HG02840 (cell line): ENCODE data around the gene NECTIN3.

Experiments
- ATAC-seq: cut with Tn5 transposase; IDR thresholded peaks from one replicate; pipeline ENCODE4 v1.9.1; 2021; ENCODE audit warnings: mild to moderate bottlenecking, moderate library complexity, moderate number of reproducible peaks; ENCODE audit not compliant: unreplicated experiment, low FRiP score

The NECTIN3 gene, protein sequence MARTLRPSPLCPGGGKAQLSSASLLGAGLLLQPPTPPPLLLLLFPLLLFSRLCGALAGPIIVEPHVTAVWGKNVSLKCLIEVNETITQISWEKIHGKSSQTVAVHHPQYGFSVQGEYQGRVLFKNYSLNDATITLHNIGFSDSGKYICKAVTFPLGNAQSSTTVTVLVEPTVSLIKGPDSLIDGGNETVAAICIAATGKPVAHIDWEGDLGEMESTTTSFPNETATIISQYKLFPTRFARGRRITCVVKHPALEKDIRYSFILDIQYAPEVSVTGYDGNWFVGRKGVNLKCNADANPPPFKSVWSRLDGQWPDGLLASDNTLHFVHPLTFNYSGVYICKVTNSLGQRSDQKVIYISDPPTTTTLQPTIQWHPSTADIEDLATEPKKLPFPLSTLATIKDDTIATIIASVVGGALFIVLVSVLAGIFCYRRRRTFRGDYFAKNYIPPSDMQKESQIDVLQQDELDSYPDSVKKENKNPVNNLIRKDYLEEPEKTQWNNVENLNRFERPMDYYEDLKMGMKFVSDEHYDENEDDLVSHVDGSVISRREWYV

DNA sequence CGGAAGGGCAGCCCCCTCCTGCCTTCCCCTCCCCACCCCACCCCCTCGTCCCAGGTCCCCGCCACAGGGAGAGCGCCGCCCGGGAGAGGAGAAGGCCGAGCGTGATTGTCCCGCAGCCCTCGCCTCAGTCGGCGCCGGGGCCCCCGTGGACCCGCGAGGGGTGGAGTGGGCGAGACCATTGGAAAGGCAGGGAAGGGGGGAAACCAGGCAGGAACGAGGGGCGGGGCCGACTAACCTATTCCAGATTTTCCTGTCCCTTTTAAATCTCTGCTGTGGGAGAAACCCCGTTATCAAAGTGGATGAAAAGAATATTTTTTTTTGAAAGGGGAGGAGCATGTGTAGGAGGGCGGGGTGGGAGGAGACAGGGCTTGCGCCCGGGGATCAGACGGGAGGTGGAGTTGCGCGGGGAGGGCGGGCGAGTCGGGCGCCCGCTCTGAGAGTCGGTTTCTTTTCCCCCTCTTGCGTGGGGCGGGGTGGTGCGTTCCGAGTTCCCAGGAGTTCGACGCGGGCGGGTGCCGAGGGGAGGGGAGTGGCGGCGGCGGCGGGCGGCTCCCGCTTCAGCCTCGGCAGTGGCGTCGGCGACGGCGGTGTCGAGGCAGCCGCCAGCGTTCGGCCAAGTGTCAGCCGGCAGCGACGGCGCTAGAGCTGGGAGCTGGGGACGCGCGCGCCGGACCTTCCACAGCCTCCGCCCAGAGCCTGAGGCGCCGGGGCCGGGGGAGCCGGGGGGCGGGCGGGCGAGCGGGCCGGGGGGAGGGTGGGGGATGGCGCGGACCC, at the start of gene NECTIN3:
NECTIN3 (plus strand) TSS at position 560 of the 774 bp plus-strand sequence; CDS start at position 762, 202 bp downstream.
- ATAC-seq, result no peak

DNA sequence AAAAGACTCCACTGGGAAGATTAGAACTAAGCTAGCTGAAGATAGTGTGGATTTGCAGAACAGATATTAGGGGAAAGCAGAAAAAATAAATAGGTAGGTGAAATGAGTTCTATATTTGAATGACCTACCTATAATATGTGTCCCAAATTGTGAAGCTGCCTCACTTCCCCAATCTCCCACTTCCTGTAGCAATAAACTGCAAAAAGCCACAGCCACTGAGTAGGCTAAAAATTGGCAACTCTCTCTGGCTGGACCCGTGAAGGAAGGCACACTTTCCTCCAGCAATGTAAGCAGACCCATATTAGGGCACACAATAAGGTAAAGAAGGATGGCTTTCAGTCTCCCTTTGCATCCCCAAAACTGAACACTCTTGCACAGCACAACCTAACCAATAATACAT, 43.7 kb upstream of the NECTIN3 start:
- no peak for ATAC-seq

GRCh38 chr3:111031538-111031937, 40.1 kb upstream of the NECTIN3 start:
- ATAC-seq, result no peak

DNA sequence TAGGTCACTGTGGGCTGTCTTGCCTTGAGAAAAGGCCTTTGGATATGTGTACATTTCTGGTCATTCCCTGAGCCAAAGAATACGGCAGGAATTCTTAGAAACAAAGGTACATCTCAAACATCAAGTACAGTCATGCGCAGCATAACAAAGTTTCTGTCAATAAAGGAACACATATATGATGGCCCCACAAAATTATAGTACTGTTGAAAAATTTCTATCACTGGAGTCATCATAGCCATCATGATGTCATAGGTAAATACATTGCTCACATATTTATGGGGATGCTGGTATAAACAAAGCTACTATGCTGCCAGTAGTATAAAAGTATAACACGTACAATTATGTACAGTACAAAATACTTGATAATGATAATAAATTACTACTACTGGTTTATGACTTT, 38.9 kb upstream of the NECTIN3 start:
- no peak for ATAC-seq

- no peak for ATAC-seq
These were observed 38.1 kb upstream of the NECTIN3 start for GRCh38 chr3:111033470-111034050.

- no peak for ATAC-seq
These were observed 36.3 kb upstream of the NECTIN3 start for GRCh38 chr3:111035316-111035715.

GRCh38 chr3:111035902-111036301, 35.7 kb upstream of the NECTIN3 start:
- no peak for ATAC-seq

DNA sequence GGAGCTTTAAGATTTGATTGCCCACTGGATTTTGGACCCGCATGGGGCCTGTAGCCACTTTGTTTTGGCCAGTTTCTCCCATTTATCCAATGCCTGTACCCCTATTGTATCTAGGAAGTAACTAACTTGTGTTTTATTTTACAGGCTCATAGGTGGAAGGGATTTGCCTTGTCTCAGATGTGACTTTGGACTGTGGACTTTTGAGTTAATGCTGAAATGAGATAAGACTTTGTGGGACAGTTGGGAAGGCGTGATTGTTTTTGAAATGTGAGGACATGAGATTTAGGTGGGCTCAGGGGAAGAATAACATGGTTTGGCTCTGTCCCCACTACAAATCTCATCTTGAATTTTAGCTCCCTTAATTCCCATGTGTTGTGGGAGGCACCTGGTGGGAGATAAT, 30.7 kb upstream of the NECTIN3 start:
- ATAC-seq, result no peak

DNA sequence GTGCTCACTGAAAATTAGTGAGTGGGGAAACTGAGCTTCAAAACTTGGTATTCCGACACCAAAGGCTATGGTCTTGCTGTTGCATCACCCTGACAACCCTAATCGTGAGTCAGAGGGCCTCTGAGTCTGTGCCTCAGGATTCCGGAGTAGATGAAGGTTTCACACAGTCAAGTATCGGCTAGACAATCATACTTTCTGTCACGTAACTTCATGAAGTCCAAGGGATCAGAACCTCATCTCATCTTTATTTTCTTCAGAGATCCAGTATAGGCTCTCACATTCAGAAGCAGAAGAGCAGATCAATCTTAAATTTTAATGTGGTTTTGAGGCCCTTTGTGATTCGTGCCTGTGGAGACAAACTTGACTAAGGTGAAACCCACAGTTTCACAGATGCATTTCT, 26.1 kb upstream of the NECTIN3 start:
- no peak for ATAC-seq

GRCh38 chr3:111047042-111047441, 24.6 kb upstream of the NECTIN3 start:
- no peak for ATAC-seq

DNA sequence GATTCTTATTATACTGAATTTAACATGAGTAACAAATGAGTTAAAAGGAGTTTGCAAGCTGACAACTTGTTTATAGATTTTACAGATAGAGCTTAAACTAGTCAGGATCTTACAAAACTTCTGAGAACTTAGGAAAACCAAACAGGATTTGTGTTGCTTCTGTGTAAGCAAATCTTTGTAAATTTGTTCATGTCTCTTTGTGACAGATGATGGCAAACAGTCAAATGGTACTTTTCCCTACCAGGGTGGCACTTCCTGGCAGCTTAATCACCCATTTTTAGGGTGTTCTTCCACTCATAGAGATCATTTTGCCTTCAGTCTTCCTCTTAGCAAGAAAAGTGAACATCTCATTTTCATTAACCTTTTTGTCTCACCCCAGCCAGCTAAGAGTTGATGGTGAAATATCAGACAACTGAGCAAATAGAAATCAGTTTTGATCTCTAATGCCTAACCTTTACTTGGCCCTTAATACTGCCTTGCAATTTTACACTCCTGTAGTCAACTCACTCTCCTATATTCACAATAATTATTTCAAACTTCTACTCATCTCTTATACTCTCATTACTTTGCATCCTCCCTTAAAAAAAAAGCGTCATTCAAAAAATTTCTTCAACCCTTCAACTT, 23.7 kb upstream of the NECTIN3 start:
- no peak for ATAC-seq

GRCh38 chr3:111051354-111051753, 20.3 kb upstream of the NECTIN3 start:
- ATAC-seq, result no peak

DNA sequence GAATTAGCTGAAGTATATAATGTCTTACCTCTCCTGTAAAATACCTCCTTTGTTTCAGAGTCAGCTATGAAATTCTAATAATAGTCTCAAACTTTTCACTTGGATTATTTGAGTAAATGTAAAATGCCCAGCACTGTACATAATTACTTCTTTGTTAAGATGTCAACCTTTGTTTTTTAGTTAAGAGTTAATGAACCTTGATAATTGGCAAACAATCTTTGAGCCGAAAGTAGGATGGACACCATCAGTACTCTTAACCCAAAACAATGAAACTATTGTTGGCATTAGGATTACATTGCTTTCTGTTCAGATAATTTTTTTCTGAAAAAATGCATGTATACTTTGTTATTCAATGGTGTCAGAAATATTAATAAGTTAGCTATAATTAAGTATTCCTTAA, 3.0 kb upstream of the NECTIN3 start:
- no peak for ATAC-seq

GRCh38 chr3:111069974-111070771, 1.4 kb upstream of the NECTIN3 start:
- ATAC-seq, result no peak

- no peak for ATAC-seq
These were observed 802 bp upstream of the NECTIN3 start for GRCh38 chr3:111070772-111071256.

GRCh38 chr3:111072031-111072921, 660 bp downstream of the NECTIN3 start:
- no peak for ATAC-seq

DNA sequence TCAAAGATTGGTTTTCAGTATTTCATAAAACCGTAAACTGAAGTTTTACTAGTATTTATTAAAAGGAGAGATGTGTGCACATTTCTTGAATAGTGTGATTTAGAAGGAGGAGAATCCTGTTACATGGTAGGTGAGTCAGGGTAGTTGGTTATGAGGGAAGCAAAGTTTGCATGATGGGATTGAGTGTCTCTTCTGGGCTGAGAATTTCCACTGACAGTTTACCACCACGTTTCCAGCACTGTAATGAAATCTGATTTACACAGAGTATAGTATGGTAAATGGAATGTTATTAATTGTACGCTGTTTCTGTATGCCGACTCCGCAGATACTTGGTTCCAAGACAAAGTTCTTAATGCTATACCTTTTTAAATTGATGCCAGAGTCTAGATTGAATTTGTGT, 1.6 kb downstream of the NECTIN3 start:
- ATAC-seq, result no peak

DNA sequence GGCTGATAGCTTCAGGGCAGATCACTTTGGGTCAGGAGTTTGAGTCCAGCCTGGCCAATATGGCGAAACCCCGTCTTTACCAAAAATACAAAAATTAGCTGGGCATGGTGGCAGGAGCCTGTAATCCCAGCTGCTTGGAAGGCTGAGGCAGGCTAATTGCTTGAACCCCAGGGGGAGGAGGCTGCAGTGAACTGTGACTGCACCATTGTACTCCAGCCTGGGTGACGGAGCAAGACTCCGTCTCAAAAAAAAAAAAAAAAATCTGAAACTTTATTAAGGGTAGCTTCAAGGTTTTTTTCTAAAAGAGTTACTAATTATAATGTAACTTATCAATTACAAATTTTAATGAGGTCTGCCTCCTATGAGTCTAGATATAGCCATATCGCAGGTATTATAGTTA, 5.1 kb downstream of the NECTIN3 start:
- ATAC-seq, result no peak

- ATAC-seq, result no peak
These were observed 5.8 kb downstream of the NECTIN3 start for GRCh38 chr3:111077369-111077768.
